H9 (cell line): Measurements from ENCODE around the gene ZNF660. TPM values are rescaled to one million over a fixed set of nuclear protein-coding genes. Genes with fewer than 3 reads are reported as not detected.

Experiments used
- DNase-seq: peaks from one replicate; pipeline ENCODE4 v3.0.0-alpha.2; 2017
- H2AFZ ChIP-seq: one replicate; pipeline ENCODE4 v1.6.1; 2013; ENCODE audit warnings: mild to moderate bottlenecking, low read length, control low read depth, moderate library complexity
- H2AK5ac ChIP-seq: 2 replicates; pipeline ENCODE4 v1.6.1; 2013; ENCODE audit warnings: low read length, control low read depth, mixed read lengths; ENCODE audit not compliant: insufficient read length
- H2BK120ac ChIP-seq: one replicate; pipeline ENCODE4 v1.6.1; 2013; ENCODE audit warnings: low read depth, mild to moderate bottlenecking, low read length, control low read depth, inconsistent platforms; ENCODE audit not compliant: poor library complexity, severe bottlenecking
- H2BK12ac ChIP-seq: 2 replicates; pipeline ENCODE4 v1.6.1; 2013; ENCODE audit warnings: low read length, control low read depth, mixed read lengths, low read depth; ENCODE audit not compliant: insufficient read length
- H2BK15ac ChIP-seq: 2 replicates; pipeline ENCODE4 v1.6.1; 2013; ENCODE audit warnings: low read depth, low read length, control low read depth
- H2BK20ac ChIP-seq: one replicate; pipeline ENCODE4 v1.6.1; 2013; ENCODE audit warnings: low read depth, mild to moderate bottlenecking, low read length, control low read depth, inconsistent platforms; ENCODE audit not compliant: poor library complexity, severe bottlenecking
- H2BK5ac ChIP-seq: 2 replicates; pipeline ENCODE4 v1.6.1; 2013; ENCODE audit warnings: low read length, control low read depth, mixed read lengths; ENCODE audit not compliant: insufficient read length
- H3K14ac ChIP-seq: 2 replicates; pipeline ENCODE4 v1.6.1; 2013; ENCODE audit warnings: low read length, control low read depth; ENCODE audit not compliant: insufficient read depth
- H3K18ac ChIP-seq: 2 replicates; pipeline ENCODE4 v1.6.1; 2013; ENCODE audit warnings: low read depth, mild to moderate bottlenecking, mixed read lengths, low read length, control low read depth; ENCODE audit not compliant: insufficient read length
- H3K23ac ChIP-seq: 2 replicates; pipeline ENCODE4 v1.6.1; 2013; ENCODE audit warnings: low read length, control low read depth, mixed read lengths, low read depth; ENCODE audit not compliant: insufficient read length
- H3K23me2 ChIP-seq: 2 replicates; pipeline ENCODE4 v1.6.1; 2013; ENCODE audit warnings: low read depth, mild to moderate bottlenecking, mixed read lengths, low read length, control low read depth; ENCODE audit not compliant: insufficient read length, poor library complexity, severe bottlenecking
- H3K27ac ChIP-seq: 2 replicates; pipeline ENCODE4 v1.5.1; 2013; ENCODE audit warnings: low read length, control low read depth, mixed read lengths, low read depth; ENCODE audit not compliant: insufficient read length
- H3K27me3 ChIP-seq: 2 replicates; pipeline ENCODE4 v1.6.1; 2013; ENCODE audit warnings: low read length, control low read depth, inconsistent platforms; ENCODE audit not compliant: insufficient read depth
- H3K4ac ChIP-seq: 2 replicates; pipeline ENCODE4 v1.6.1; 2013; ENCODE audit warnings: low read depth, mild to moderate bottlenecking, control low read depth, inconsistent platforms, low read length, moderate library complexity
- H3K4me1 ChIP-seq: 2 replicates; pipeline ENCODE4 v1.6.1; 2013; ENCODE audit warnings: low read length, control low read depth, inconsistent platforms; ENCODE audit not compliant: insufficient read depth
- H3K4me2 ChIP-seq: 2 replicates; pipeline ENCODE4 v1.6.1; 2013; ENCODE audit warnings: low read length, control low read depth, mixed read lengths; ENCODE audit not compliant: insufficient read length, insufficient read depth
- H3K56ac ChIP-seq: 2 replicates; pipeline ENCODE4 v1.6.1; 2013; ENCODE audit warnings: low read depth, mild to moderate bottlenecking, mixed read lengths, low read length, control low read depth; ENCODE audit not compliant: insufficient read length
- H3K79me1 ChIP-seq: 2 replicates; pipeline ENCODE4 v1.6.1; 2013; ENCODE audit warnings: low read depth, mild to moderate bottlenecking, moderate library complexity, low read length, control low read depth, inconsistent platforms; ENCODE audit not compliant: insufficient read depth, poor library complexity, severe bottlenecking
- H3K79me2 ChIP-seq: 2 replicates; pipeline ENCODE4 v1.6.1; 2013; ENCODE audit warnings: low read length, control low read depth, inconsistent platforms; ENCODE audit not compliant: insufficient read depth
- H3K9ac ChIP-seq: 2 replicates; pipeline ENCODE4 v1.6.1; 2013; ENCODE audit warnings: low read length, control low read depth, mixed read lengths; ENCODE audit not compliant: insufficient read length; ENCODE audit errors: extremely low read depth
- H3K9me3 ChIP-seq: one replicate; pipeline ENCODE4 v1.6.1; 2013; ENCODE audit warnings: low read depth, low read length, inconsistent platforms; ENCODE audit not compliant: control insufficient read depth
- H3T11ph ChIP-seq: one replicate; pipeline ENCODE4 v1.6.1; 2013; ENCODE audit warnings: mild to moderate bottlenecking, low read length, control low read depth, inconsistent platforms
- H4K20me1 ChIP-seq: one replicate; pipeline ENCODE4 v1.6.1; 2013; ENCODE audit not compliant: control insufficient read depth, insufficient read length, insufficient read depth
- H4K5ac ChIP-seq: 2 replicates; pipeline ENCODE4 v1.6.1; 2013; ENCODE audit warnings: low read depth, mild to moderate bottlenecking, mixed read lengths, low read length, control low read depth; ENCODE audit not compliant: insufficient read length
- H4K8ac ChIP-seq: replicated peaks from 2 replicates; pipeline ENCODE4 v1.6.1; 2013; ENCODE audit warnings: low read length, control low read depth, mixed read lengths, low read depth; ENCODE audit not compliant: insufficient read length
- H4K91ac ChIP-seq: 2 replicates; pipeline ENCODE4 v1.6.1; 2013; ENCODE audit warnings: low read depth, mild to moderate bottlenecking, moderate library complexity, mixed read lengths, low read length, control low read depth; ENCODE audit not compliant: insufficient read length
- H3K27ac Mint-ChIP-seq, 3 experiments: 2 replicates in 2 of 3; 3 replicates in 1 of 3; pipeline ENCODE4 v1.8.0; 2020 to 2021; ENCODE audit warnings: mixed read lengths in 3 of 3, mild to moderate bottlenecking in 1 of 3, moderate library complexity in 1 of 3
- H3K27me3 Mint-ChIP-seq: 2 replicates; pipeline ENCODE4 v1.8.0; 2021; ENCODE audit warnings: low read depth, mild to moderate bottlenecking, moderate library complexity, mixed read lengths
- H3K36me3 Mint-ChIP-seq, 3 experiments: 2 replicates in 2 of 3; 3 replicates in 1 of 3; pipeline ENCODE4 v1.8.0; 2020 to 2021; ENCODE audit warnings: low read depth in 3 of 3, mixed read lengths in 3 of 3; ENCODE audit not compliant: insufficient read depth in 1 of 3
- H3K4me1 Mint-ChIP-seq, 2 experiments: 2 replicates each; pipeline ENCODE4 v1.8.0; 2020; ENCODE audit warnings: mixed read lengths in 2 of 2
- H3K4me3 Mint-ChIP-seq, 2 experiments: 2 replicates in 1 of 2; 3 replicates in 1 of 2; pipeline ENCODE4 v1.8.0; 2020 to 2021; ENCODE audit warnings: mild to moderate bottlenecking in 2 of 2, mixed read lengths in 2 of 2, moderate library complexity in 1 of 2
- H3K9me3 Mint-ChIP-seq, 2 experiments: 2 replicates in 1 of 2; 3 replicates in 1 of 2; pipeline ENCODE4 v1.8.0; 2020; ENCODE audit warnings: mild to moderate bottlenecking in 2 of 2, mixed read lengths in 2 of 2, moderate library complexity in 1 of 2
- CTCF ChIP-seq: fragments of 200-600 bp; sonication (generic); conservative IDR thresholded peaks from 3 replicates; pipeline ENCODE4 v1.8.0; 2021; ENCODE audit warnings: antibody characterized with exemption, mild to moderate bottlenecking
- WGBS: extraction: QIAGEN DNeasy Blood & Tissue Kit; methylation state at CpG from one replicate; pipeline ENCODE4 v1.1.7; 2013; ENCODE audit warnings: missing lambda C conversion rate, low lambda C conversion rate, mixed read lengths; ENCODE audit not compliant: insufficient read length; ENCODE audit errors: extremely low coverage; 5-methylcytosine and 5-hydroxymethylcytosine counted together
- total RNA-seq: library from RNA; stranded (reverse); gene quantifications from 2 replicates; pipeline ENCODE4 v1.2.1, GENCODE V29; 2021

Gene ZNF660
- total RNA-seq, 1 experiment from 2014 or later: 18.7 TPM

GRCh38 chr3:44596621-44597020 lies 11.9 kb downstream of the ZNF660 start:
- peaks cover 69 to 94% (median 83%) of the 10 kb centered on the region in 3 experiments for H3K36me3 Mint-ChIP-seq
- H3K27me3 Mint-ChIP-seq: peaks cover 2% of the 10 kb centered on the region; the same call in 1 of the 2 replicates
- H2BK120ac ChIP-seq: no peak overlapping the region
- no peak overlapping the region for H3T11ph ChIP-seq
- H3K4me2 ChIP-seq: no peak overlapping the region
- H3K9me3 Mint-ChIP-seq: peaks cover 57 to 83% of the 10 kb centered on the region in 2 experiments
- H3K9me3 ChIP-seq: peaks cover 39% of the 10 kb centered on the region
- H4K20me1 ChIP-seq: no peaks in the 10 kb centered on the region
- H3K4me1 ChIP-seq: no peaks in the 10 kb centered on the region
- no peak overlapping the region for H3K27ac Mint-ChIP-seq
- no peaks in the 10 kb centered on the region for H3K23me2 ChIP-seq
- TF ChIP-seq CTCF: no peak
- no peak overlapping the region for H3K56ac ChIP-seq
- H3K14ac ChIP-seq: no peak overlapping the region
- H2AFZ ChIP-seq: no peak overlapping the region
- H2AK5ac ChIP-seq: no peak overlapping the region
- H3K9ac ChIP-seq: no peak overlapping the region
- H2BK5ac ChIP-seq: no peak overlapping the region
- no peaks in the 10 kb centered on the region for H3K79me2 ChIP-seq
- no peak overlapping the region for H4K91ac ChIP-seq
- no peaks in the 10 kb centered on the region for H3K79me1 ChIP-seq
- no peak overlapping the region for H2BK12ac ChIP-seq
- no peak overlapping the region for H3K23ac ChIP-seq
- H4K8ac ChIP-seq: no peak overlapping the region
- no peak overlapping the region for H3K4me3 Mint-ChIP-seq
- no peak overlapping the region for H3K27ac ChIP-seq
- WGBS: no CpG with 5 or more reads among the region's 1 CpG
- H3K18ac ChIP-seq: no peak overlapping the region
- no peaks in the 10 kb centered on the region for H3K27me3 ChIP-seq
- DNase-seq: no peak
- no peak overlapping the region for H2BK20ac ChIP-seq
- H4K5ac ChIP-seq: no peak overlapping the region
- H3K4ac ChIP-seq: no peak overlapping the region
- no peak overlapping the region for H2BK15ac ChIP-seq
- no peaks in the 10 kb centered on the region for H3K4me1 Mint-ChIP-seq
